ENCODE results near the gene CADPS. TPM values are rescaled to one million over a fixed set of nuclear protein-coding genes. Genes with fewer than 3 reads are reported as not detected.

The CADPS gene
- polyA plus RNA-seq, 2 donors: 0.09 to 0.20 TPM

DNA sequence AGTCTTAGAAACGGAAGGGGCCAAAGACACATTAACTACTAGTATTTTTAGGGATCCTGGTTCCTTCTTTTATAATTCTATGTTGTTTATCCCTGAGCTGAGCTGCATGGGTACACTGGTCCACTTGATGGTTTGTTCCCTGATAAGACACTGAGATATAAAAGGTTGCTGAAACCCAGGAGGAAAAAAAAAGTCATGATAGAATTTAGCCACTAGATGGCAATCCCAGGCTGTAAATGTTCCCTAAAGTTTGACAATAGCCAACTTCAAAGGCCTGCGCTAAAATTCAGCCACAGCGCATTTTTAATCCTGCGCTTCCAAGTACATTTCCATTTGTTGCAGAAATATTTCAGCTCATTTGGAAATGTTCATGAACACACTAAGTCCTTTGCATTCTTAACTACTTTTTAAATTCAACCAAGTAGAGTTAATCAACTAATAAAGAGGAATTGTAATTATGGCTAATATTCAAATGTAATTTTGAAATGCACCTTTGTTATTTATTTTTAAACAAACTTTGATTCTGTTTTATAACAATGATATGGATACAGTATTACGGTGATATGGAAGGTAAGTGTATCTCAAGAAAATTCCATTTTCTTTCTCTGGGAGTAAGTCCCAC is 252.6 kb downstream of the CADPS start:
- Histone ChIP-seq H3K4me3 (ENCODE audit: low read depth in 1 of 2, low read length in 2 of 2) (no peak overlapping the region), H3K9me3 (ENCODE audit: control insufficient read depth in 2 of 2, insufficient read depth in 1 of 2, low read depth in 1 of 2, low read length in 1 of 2) (no peaks in the 10 kb centered on the region), H3K27me3 (ENCODE audit: control insufficient read depth in 1 of 2, insufficient read depth in 2 of 2, low read length in 2 of 2) (no peaks in the 10 kb centered on the region), H3K4me1 (ENCODE audit: control insufficient read depth in 2 of 2, insufficient read depth in 2 of 2, low read length in 1 of 2) (no peaks in the 10 kb centered on the region), H3K36me3 (ENCODE audit: control insufficient read depth in 2 of 2, insufficient read depth in 2 of 2, low read length in 1 of 2) (no peaks in the 10 kb centered on the region), H3K27ac (ENCODE audit: low read depth in 2 of 2, low read length in 1 of 2) (no peak overlapping the region)
- 40 to 42% methylated on average over 5 of the region's 5 CpGs for WGBS, 2 donors

DNA sequence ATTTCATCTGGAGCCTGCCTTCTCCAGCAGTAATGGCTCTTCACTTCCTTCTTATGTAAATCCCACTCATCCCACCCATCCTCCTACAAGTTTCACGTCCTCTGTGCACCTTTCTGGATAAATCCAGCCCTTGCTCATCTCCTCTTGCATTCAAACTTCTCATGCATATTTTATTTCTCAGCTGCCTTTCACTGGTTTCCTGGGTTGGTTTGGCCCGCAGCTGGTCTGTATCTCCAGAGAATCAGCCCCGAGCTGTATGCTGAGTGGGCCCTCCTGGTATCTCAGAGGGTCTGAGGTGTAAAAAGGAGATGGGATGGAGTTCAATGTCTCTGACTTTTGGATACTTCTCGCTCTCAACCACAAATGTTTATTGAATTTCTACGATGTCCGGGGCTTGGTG is 253.3 kb downstream of the CADPS start:
- Histone ChIP-seq H3K4me1 (ENCODE audit: control insufficient read depth in 2 of 2, insufficient read depth in 2 of 2, low read length in 1 of 2) (no peaks in the 10 kb centered on the region), H3K27ac (ENCODE audit: low read depth in 2 of 2, low read length in 1 of 2) (no peak overlapping the region), H3K36me3 (ENCODE audit: control insufficient read depth in 2 of 2, insufficient read depth in 2 of 2, low read length in 1 of 2) (no peaks in the 10 kb centered on the region), H3K9me3 (ENCODE audit: control insufficient read depth in 2 of 2, insufficient read depth in 1 of 2, low read depth in 1 of 2, low read length in 1 of 2) (no peaks in the 10 kb centered on the region), H3K4me3 (ENCODE audit: low read depth in 1 of 2, low read length in 2 of 2) (no peak overlapping the region), H3K27me3 (ENCODE audit: control insufficient read depth in 1 of 2, insufficient read depth in 2 of 2, low read length in 2 of 2) (no peaks in the 10 kb centered on the region)
- WGBS, 2 donors: 65 to 73% methylated on average over 6 of the region's 6 CpGs

DNA sequence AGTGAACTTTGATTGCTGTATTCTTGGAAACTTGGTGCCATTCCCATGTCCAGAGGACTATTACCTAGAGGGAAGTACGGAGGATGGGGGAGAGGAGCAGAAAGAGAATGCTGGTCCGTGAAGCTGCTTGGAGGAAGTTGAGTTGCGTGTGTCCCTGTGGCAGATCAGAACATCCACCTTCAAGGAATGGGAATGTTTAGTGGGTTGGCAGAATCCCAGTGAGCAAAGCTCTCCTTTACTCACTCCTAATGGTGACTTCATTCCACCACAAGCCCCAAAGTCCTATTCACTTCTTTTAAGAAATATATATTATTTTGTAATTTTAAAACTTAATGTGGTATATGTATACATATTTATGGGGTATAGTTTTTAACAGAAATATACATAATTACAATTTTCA is 254.0 kb downstream of the CADPS start:
- Histone ChIP-seq H3K4me3 (ENCODE audit: low read depth in 1 of 2, low read length in 2 of 2) (no peak overlapping the region), H3K4me1 (ENCODE audit: control insufficient read depth in 2 of 2, insufficient read depth in 2 of 2, low read length in 1 of 2) (no peaks in the 10 kb centered on the region), H3K9me3 (ENCODE audit: control insufficient read depth in 2 of 2, insufficient read depth in 1 of 2, low read depth in 1 of 2, low read length in 1 of 2) (no peaks in the 10 kb centered on the region), H3K27me3 (ENCODE audit: control insufficient read depth in 1 of 2, insufficient read depth in 2 of 2, low read length in 2 of 2) (no peaks in the 10 kb centered on the region), H3K27ac (ENCODE audit: low read depth in 2 of 2, low read length in 1 of 2) (no peak overlapping the region), H3K36me3 (ENCODE audit: control insufficient read depth in 2 of 2, insufficient read depth in 2 of 2, low read length in 1 of 2) (no peaks in the 10 kb centered on the region)
- WGBS, 2 donors: 69 to 79% methylated on average over 3 of the region's 3 CpGs

DNA sequence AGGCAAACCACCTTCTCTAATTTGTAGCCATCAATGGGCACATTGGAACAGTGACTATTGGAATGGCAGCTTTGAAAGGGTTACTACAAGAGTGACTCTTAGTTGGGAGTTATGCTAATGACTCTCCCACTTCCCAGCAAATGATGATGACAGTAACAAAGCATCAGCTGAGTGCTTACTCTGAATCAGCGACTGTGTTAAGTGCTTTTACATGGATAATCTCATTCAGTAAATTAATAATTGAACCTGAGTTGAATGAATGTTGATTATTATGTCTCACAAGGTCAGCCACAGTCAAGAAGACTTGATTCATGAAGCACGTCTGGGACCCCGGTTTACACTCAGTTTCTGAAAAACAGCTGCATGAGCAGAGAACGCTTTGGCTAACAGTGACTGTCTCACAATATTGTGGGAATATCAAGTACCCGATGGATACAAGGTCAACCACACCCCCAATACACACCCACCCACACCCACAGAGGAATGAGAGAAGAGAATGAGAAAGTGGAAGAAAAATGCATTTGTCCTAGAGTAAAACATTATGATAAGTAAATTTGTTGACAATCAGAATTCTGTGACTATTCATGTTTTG is 259.9 kb downstream of the CADPS start:
- Histone ChIP-seq H3K4me3 (ENCODE audit: low read depth in 1 of 2, low read length in 2 of 2) (no peak overlapping the region), H3K27ac (ENCODE audit: low read depth in 2 of 2, low read length in 1 of 2) (no peak overlapping the region), H3K27me3 (ENCODE audit: control insufficient read depth in 1 of 2, insufficient read depth in 2 of 2, low read length in 2 of 2) (no peaks in the 10 kb centered on the region), H3K9me3 (ENCODE audit: control insufficient read depth in 2 of 2, insufficient read depth in 1 of 2, low read depth in 1 of 2, low read length in 1 of 2) (no peaks in the 10 kb centered on the region), H3K4me1 (ENCODE audit: control insufficient read depth in 2 of 2, insufficient read depth in 2 of 2, low read length in 1 of 2) (no peaks in the 10 kb centered on the region), H3K36me3 (ENCODE audit: control insufficient read depth in 2 of 2, insufficient read depth in 2 of 2, low read length in 1 of 2) (no peaks in the 10 kb centered on the region)
- WGBS, 2 donors: 45 to 50% methylated on average over 5 of the region's 5 CpGs

DNA sequence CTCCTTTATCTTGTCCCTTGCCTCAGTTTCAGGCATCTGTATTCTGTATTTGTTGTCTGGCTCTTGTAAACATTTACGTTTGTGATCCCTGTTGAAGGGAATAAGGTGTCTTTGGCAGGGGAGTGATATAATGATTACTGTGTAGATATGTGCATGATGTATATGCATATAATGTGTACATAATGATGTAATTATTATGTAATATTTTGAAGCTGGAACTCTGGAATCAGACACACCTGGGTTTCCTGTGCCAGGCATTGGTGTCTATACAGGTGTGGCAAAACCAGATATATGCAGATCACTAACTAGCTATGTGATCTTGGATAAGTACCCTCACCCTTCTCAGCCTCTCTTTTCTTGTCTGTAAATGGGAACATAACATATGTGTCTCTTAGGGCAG is 260.7 kb downstream of the CADPS start:
- no peaks in the 10 kb centered on the region for H3K4me1 ChIP-seq (ENCODE audit: control insufficient read depth in 2 of 2, insufficient read depth in 2 of 2, low read length in 1 of 2)
- 68% methylated on average over 1 of the region's 1 CpG for WGBS, 2 donors
- no peak overlapping the region for H3K27ac ChIP-seq (ENCODE audit: low read depth in 2 of 2, low read length in 1 of 2)
- H3K36me3 ChIP-seq (ENCODE audit: control insufficient read depth in 2 of 2, insufficient read depth in 2 of 2, low read length in 1 of 2): no peaks in the 10 kb centered on the region
- no peaks in the 10 kb centered on the region for H3K9me3 ChIP-seq (ENCODE audit: control insufficient read depth in 2 of 2, insufficient read depth in 1 of 2, low read depth in 1 of 2, low read length in 1 of 2)
- H3K27me3 ChIP-seq (ENCODE audit: control insufficient read depth in 1 of 2, insufficient read depth in 2 of 2, low read length in 2 of 2): no peaks in the 10 kb centered on the region
- H3K4me3 ChIP-seq (ENCODE audit: low read depth in 1 of 2, low read length in 2 of 2): no peak overlapping the region

DNA sequence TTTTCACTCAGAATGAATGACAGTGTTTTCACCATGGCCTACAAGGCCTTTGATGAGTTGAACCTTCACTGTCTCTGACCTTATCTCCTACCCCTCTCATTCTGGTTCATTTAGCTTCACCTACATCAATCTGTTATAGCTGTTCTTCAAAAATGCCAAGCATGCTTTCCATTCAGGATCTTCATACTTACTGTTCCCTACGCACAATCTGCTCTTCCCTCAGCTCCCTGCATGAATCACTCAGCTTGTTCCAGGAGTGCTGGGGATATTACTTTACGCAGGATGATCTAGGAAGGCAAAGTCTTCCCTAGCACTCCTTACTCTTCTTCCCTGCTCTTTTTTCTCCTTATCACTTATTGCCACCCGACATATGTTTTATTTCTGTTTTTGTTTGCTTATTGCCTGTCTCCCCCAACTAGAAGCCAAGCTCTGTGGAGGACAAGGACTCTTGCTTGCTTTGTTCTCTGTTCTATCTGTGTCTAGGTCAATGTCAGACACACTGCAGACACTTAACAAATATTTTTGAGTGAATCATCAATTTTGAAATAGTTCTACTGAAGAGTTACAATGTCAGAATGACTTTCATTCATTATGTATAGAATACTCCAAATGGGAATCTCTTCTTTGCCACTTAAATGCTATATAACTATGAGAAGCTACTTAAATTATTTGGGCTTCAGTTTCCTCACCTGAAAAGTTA is 263.5 kb downstream of the CADPS start:
- H3K9me3 ChIP-seq (ENCODE audit: control insufficient read depth in 2 of 2, insufficient read depth in 1 of 2, low read depth in 1 of 2, low read length in 1 of 2): peaks cover 0 to 3% of the 10 kb centered on the region in 2 donors
- no peaks in the 10 kb centered on the region for H3K36me3 ChIP-seq (ENCODE audit: control insufficient read depth in 2 of 2, insufficient read depth in 2 of 2, low read length in 1 of 2)
- 89 to 94% methylated on average over 3 of the region's 3 CpGs for WGBS, 2 donors
- no peaks in the 10 kb centered on the region for H3K27me3 ChIP-seq (ENCODE audit: control insufficient read depth in 1 of 2, insufficient read depth in 2 of 2, low read length in 2 of 2)
- H3K4me3 ChIP-seq (ENCODE audit: low read depth in 1 of 2, low read length in 2 of 2): no peak overlapping the region
- peaks cover 4 to 6% of the 10 kb centered on the region in 2 donors for H3K4me1 ChIP-seq (ENCODE audit: control insufficient read depth in 2 of 2, insufficient read depth in 2 of 2, low read length in 1 of 2)
- no peak overlapping the region for H3K27ac ChIP-seq (ENCODE audit: low read depth in 2 of 2, low read length in 1 of 2)

DNA sequence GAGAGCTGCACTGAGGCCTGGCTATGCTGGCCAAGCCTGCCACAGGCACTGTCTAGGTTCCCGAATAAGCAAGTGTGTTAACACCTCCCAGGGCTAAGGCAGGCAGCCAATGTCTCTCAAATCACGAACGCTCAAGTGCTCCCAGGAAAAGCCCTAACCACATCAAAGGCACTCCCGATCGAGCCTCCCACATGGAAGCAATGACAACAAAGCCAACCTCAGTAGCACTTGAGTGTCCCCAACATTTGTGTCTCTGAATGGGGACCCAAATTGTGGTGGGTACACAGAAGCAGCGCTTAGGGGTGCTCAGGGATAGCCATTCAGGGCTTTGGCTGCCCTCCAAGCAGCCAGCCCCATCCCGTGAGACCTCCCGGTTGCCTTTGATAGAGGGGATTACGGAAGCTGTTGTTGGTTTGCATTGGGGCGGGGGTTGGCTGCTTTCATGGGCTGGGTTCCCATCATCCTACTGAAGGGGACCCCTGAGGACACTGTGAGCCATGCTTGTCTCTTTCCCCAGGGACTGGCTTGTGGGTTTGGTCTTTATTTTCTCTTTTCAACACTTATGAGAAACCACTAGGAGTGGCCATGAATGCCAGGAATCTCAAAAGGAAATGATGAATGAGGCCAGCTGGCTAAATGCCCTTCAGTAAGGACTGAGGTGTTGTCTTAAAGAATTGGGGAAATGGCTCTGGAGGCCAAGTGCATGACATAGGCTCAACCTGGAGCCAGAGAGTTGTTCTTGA is 267.8 kb downstream of the CADPS start:
- 37 to 61% methylated on average over 10 of the region's 10 CpGs for WGBS, 2 donors
- Histone ChIP-seq H3K9me3 (ENCODE audit: control insufficient read depth in 2 of 2, insufficient read depth in 1 of 2, low read depth in 1 of 2, low read length in 1 of 2) (peaks cover 0 to 3% of the 10 kb centered on the region in 2 donors), H3K4me3 (ENCODE audit: low read depth in 1 of 2, low read length in 2 of 2) (no peak overlapping the region), H3K27ac (ENCODE audit: low read depth in 2 of 2, low read length in 1 of 2) (peak overlapping the region in 1 of 2 donors; percentile 14), H3K36me3 (ENCODE audit: control insufficient read depth in 2 of 2, insufficient read depth in 2 of 2, low read length in 1 of 2) (no peaks in the 10 kb centered on the region), H3K27me3 (ENCODE audit: control insufficient read depth in 1 of 2, insufficient read depth in 2 of 2, low read length in 2 of 2) (no peaks in the 10 kb centered on the region), H3K4me1 (ENCODE audit: control insufficient read depth in 2 of 2, insufficient read depth in 2 of 2, low read length in 1 of 2) (peaks cover 4 to 6% of the 10 kb centered on the region in 2 donors)

DNA sequence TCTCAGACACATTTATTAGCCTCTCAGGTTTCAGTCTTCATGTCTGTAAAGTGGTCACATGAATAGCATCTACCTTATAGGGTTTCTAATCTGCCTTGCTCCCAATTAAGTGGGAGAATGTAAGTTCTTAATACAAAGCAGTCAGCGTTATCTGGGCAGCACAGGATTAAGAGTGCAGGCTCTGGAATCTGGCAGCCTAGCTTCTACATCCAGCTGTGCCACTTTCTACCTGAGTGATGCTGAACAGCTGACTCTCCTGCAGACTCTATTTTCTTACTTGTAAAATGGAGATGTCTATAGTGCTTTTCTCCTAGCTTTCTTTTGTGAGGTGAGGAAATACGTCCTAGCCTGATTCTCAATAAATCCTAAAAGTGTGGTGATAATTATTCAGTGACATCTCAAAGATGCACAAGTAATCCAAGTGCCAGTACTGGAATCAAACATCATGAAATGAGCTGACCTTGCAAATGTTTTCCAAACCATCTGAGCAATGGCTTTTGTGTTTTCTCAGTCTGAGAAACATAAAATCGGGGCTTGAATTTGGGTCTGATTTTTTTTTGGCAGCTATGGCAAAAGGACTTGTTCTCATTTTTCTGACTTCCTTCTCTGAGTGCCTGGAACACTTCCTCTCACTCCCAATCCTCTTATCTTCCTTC is 269.7 kb downstream of the CADPS start:
- WGBS, 2 donors: 61 to 68% methylated on average over 3 of the region's 3 CpGs
- Histone ChIP-seq H3K4me3 (ENCODE audit: low read depth in 1 of 2, low read length in 2 of 2) (no peak overlapping the region), H3K27ac (ENCODE audit: low read depth in 2 of 2, low read length in 1 of 2) (no peak overlapping the region), H3K9me3 (ENCODE audit: control insufficient read depth in 2 of 2, insufficient read depth in 1 of 2, low read depth in 1 of 2, low read length in 1 of 2) (peaks cover 0 to 3% of the 10 kb centered on the region in 2 donors), H3K27me3 (ENCODE audit: control insufficient read depth in 1 of 2, insufficient read depth in 2 of 2, low read length in 2 of 2) (no peaks in the 10 kb centered on the region), H3K4me1 (ENCODE audit: control insufficient read depth in 2 of 2, insufficient read depth in 2 of 2, low read length in 1 of 2) (peaks cover 4 to 6% of the 10 kb centered on the region in 2 donors), H3K36me3 (ENCODE audit: control insufficient read depth in 2 of 2, insufficient read depth in 2 of 2, low read length in 1 of 2) (no peaks in the 10 kb centered on the region)

DNA sequence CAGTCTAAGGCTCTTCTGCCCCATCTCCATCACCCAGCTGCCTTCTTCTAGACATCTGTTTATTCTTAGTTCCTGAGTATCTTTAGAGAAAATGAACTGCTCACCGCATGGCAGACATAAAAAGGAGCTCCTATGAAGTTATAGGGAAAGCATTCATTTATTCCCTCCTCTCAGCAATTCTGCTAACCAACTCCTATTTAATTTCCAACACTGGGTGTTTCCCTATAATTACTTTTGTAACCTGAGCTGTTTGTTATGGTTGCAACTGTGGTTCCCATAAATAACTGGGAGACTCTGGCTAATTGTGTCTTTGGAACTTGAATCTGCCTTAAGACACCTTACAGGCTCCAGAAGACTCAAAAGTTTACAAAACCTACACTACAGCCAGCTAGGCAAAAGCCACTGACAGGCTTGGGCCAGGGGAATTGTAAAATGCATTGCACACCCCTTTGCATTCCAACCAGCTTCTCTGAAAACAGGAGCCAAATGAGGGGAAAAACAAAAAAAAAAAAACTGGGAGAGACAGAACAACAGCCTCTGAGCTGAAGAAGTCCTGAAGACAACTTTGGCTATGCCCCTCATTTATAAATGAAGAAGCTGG is 270.4 kb downstream of the CADPS start:
- Histone ChIP-seq H3K9me3 (ENCODE audit: control insufficient read depth in 2 of 2, insufficient read depth in 1 of 2, low read depth in 1 of 2, low read length in 1 of 2) (peaks cover 0 to 3% of the 10 kb centered on the region in 2 donors), H3K27ac (ENCODE audit: low read depth in 2 of 2, low read length in 1 of 2) (no peak overlapping the region), H3K27me3 (ENCODE audit: control insufficient read depth in 1 of 2, insufficient read depth in 2 of 2, low read length in 2 of 2) (no peaks in the 10 kb centered on the region), H3K36me3 (ENCODE audit: control insufficient read depth in 2 of 2, insufficient read depth in 2 of 2, low read length in 1 of 2) (no peaks in the 10 kb centered on the region), H3K4me1 (ENCODE audit: control insufficient read depth in 2 of 2, insufficient read depth in 2 of 2, low read length in 1 of 2) (peaks cover 4 to 6% of the 10 kb centered on the region in 2 donors), H3K4me3 (ENCODE audit: low read depth in 1 of 2, low read length in 2 of 2) (no peak overlapping the region)
- 80 to 88% methylated on average over 1 of the region's 1 CpG for WGBS, 2 donors
